ENCODE results near the gene KDM3A. TPM values are rescaled to one million over a fixed set of nuclear protein-coding genes. Genes with fewer than 3 reads are reported as not detected.

The KDM3A gene
- total RNA-seq, 4 donors from 2014 or later = 37.3 to 68.6 (median 52.0) TPM

DNA sequence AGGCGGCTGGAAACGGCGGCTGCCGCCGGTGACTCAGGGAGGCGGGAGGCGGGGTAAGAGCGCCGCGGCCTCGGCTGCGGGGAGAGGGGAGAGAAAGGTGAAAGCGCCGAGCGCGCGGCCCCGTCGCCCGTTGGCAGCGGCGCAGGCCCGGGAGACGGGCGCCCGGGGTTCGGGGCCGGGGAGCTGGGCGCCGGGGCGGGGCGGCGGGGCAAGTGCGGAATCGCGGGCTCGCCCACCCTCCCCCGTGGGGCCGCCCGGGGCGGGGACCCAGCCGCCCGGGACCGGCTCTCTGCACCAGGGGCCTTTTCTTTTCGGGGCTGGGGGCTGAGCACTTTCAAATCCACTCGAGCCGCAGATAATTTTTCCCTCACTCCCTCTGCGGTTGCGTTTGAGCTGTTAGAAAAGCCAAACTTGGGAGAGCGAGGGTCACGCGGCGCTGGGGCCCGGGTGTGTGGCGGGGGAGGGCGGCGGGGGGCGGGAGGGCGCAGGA, 266 bp downstream of the KDM3A start:
- Histone ChIP-seq H3K4me1 (peaks cover 36 to 37% (median 37%) of the 10 kb centered on the region in 4 donors), H3K27ac (replicated peaks in 1 of 4) (peak overlapping the region; percentile 95 to 99 (median 96)), H3K9me3 (peaks cover 0 to 32% (median 22%) of the 10 kb centered on the region in 4 donors), H3K27me3 (no peaks in the 10 kb centered on the region), H3K4me3 (peak overlapping the region; percentile 79 to 90 (median 84)), H3K36me3 (peaks cover 0 to 4% (median 2%) of the 10 kb centered on the region in 4 donors)
- no peak for TF ChIP-seq EP300 (IDR thresholded peaks at IDR 0.05)
- TF ChIP-seq POLR2AphosphoS5 (IDR thresholded peaks at IDR 0.05) = peak in 1 of 2 donors; percentile 97
- intact Hi-C loops (cut with DNase I) = loop anchor here (5.0 to 10.0 kb wide), 3 partner anchors 53 to 244 kb away; partner anchors contain the start of genes IMMT, MRPL35 and RNF103
- no peak for DNase-seq (ENCODE audit: extremely low spot score)
- WGBS = 0% methylated on average over 1 of the region's 59 CpGs

DNA sequence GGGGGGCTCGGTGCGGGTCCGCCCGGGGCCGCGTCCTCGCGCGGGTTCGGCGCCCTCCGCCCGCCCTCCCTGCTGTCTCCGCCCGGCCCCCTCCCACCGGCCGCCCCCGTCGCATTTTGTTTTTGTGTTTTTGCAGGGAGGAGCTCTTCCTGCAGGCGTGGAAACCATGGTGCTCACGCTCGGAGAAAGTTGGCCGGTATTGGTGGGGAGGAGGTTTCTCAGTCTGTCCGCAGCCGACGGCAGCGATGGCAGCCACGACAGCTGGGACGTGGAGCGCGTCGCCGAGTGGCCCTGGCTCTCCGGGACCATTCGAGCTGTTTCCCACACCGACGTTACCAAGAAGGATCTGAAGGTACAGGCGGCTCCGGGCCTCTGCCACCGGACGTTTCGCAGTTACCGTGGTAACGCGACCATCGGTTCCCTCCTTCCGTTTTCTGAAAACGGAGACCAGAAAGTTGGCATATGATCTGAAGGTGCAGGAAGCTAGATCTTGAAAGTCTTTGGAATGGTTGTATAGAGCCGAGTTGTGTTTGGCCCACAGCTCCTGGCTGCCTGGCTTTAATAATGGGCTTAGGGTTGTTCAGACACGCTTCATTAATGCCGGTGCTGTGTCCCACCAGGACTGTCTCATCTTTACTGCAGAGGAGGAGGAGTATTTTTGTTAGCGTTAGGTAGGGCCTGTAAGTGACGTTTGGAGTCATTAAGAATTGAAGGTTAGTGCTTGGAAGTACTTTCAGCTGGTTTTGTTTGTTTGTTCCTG, 891 bp downstream of the KDM3A start:
- intact Hi-C loops (cut with DNase I) = loop anchor here (5.0 to 10.0 kb wide), 3 partner anchors 53 to 245 kb away; partner anchors contain the start of genes IMMT, MRPL35 and RNF103

DNA sequence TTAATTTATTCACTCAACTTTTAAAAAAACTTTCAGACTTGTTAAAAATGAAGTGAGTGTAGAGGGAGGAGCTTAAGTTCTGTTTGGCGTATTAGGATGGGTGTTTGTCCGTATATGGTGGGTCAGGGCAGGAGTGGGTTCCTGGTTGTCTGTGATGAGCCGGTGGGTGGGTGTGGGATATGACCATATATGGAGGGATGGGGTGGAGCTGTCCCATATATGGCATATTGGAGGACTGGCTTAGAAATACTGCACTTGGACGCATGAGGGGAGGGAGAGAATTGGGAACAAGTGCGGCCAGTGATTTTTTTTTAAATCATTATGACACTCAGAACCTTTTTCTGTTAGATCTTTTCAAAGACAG, 1.5 kb downstream of the KDM3A start:
- intact Hi-C loops (cut with DNase I) = loop anchor here (5.0 to 10.0 kb wide), 3 partner anchors 52 to 245 kb away; partner anchors contain the start of genes IMMT, MRPL35 and RNF103

More for the DNA sequence above, 891 bp downstream of the KDM3A start:
- TF ChIP-seq EP300 (IDR thresholded peaks at IDR 0.05) (no peak), POLR2AphosphoS5 (IDR thresholded peaks at IDR 0.05) (peak in 1 of 2 donors; percentile 23)
- H3K36me3 ChIP-seq = peaks cover 0 to 10% (median 4%) of the 10 kb centered on the region in 4 donors
- peak overlapping the region; percentile 79 to 90 (median 84) for H3K4me3 ChIP-seq
- peaks cover 0 to 31% (median 22%) of the 10 kb centered on the region in 4 donors for H3K9me3 ChIP-seq
- H3K27ac ChIP-seq (replicated peaks in 1 of 4) = peak overlapping the region; percentile 95 to 99 (median 96)
- H3K4me1 ChIP-seq = peaks cover 40 to 42% (median 42%) of the 10 kb centered on the region in 4 donors
- 0% methylated on average over 5 of the region's 53 CpGs for WGBS
- no peaks in the 10 kb centered on the region for H3K27me3 ChIP-seq
- DNase-seq (ENCODE audit: extremely low spot score) = no peak

DNA sequence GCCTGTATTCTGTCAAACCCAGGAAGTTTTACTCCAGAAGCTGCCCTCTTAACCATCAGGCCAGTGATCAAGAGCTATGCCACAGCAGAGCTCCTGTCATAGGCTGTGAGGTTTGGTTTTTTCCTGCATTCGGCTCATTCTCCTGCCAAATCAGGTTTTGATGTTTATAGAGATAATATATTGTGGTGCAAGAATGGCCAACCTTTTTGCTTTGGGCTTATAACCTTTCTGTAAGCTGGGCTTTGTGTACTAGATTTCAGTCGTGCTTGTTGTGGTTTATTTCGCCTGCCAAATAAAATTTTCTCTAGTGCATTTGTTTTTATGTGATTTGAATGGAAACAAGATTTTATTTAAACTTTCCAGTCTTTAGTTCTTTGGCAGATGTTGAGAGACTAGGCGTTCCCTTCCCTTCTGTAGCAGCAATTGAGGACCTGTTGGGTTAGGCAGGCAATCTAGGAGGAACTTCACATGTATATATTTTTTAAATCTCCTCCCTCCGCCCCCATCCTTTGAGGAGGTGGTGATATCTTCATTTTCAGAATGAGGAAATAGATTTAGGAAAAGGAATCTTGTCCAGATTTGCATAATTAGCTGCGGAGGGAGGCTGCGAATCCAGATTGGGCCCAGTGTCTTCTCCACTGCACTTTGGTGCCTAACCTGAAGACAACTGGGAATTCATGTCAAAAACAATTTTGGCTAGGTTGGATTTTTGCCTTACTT, 2.6 kb downstream of the KDM3A start:
- WGBS = 75% methylated on average over 7 of the region's 7 CpGs
- peak overlapping the region; percentile 79 to 90 (median 84) for H3K4me3 ChIP-seq
- H3K36me3 ChIP-seq = peaks cover 0 to 10% (median 4%) of the 10 kb centered on the region in 4 donors
- intact Hi-C loops (cut with DNase I) = loop anchor here (5.0 to 10.0 kb wide), 3 partner anchors 51 to 246 kb away; partner anchors contain the start of genes IMMT, MRPL35 and RNF103
- DNase-seq (ENCODE audit: extremely low spot score) = no peak
- no peak for TF ChIP-seq EP300 (IDR thresholded peaks at IDR 0.05)
- TF ChIP-seq POLR2A (IDR thresholded peaks at IDR 0.05; ENCODE audit: low read depth) = no peak
- H3K4me1 ChIP-seq = peaks cover 49 to 59% (median 56%) of the 10 kb centered on the region in 4 donors
- peak overlapping the region; percentile 42 to 99 (median 96) for H3K27ac ChIP-seq (replicated peaks in 1 of 4)
- H3K9me3 ChIP-seq = peaks cover 0 to 21% (median 18%) of the 10 kb centered on the region in 4 donors
- H3K27me3 ChIP-seq = no peaks in the 10 kb centered on the region

More for the DNA sequence above, 1.5 kb downstream of the KDM3A start:
- peak; percentile 97 for DNase-seq (ENCODE audit: extremely low spot score)
- Histone ChIP-seq H3K9me3 (peaks cover 0 to 28% (median 22%) of the 10 kb centered on the region in 4 donors), H3K27me3 (no peaks in the 10 kb centered on the region), H3K36me3 (peaks cover 0 to 10% (median 4%) of the 10 kb centered on the region in 4 donors), H3K27ac (replicated peaks in 1 of 4) (peak overlapping the region; percentile 95 to 99 (median 96)), H3K4me3 (peak overlapping the region; percentile 79 to 90 (median 84)), H3K4me1 (peaks cover 44 to 48% (median 46%) of the 10 kb centered on the region in 4 donors)
- 0% methylated on average over 5 of the region's 5 CpGs for WGBS
- TF ChIP-seq, protein P1, sequence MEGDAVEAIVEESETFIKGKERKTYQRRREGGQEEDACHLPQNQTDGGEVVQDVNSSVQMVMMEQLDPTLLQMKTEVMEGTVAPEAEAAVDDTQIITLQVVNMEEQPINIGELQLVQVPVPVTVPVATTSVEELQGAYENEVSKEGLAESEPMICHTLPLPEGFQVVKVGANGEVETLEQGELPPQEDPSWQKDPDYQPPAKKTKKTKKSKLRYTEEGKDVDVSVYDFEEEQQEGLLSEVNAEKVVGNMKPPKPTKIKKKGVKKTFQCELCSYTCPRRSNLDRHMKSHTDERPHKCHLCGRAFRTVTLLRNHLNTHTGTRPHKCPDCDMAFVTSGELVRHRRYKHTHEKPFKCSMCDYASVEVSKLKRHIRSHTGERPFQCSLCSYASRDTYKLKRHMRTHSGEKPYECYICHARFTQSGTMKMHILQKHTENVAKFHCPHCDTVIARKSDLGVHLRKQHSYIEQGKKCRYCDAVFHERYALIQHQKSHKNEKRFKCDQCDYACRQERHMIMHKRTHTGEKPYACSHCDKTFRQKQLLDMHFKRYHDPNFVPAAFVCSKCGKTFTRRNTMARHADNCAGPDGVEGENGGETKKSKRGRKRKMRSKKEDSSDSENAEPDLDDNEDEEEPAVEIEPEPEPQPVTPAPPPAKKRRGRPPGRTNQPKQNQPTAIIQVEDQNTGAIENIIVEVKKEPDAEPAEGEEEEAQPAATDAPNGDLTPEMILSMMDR (IDR thresholded peaks at IDR 0.05) = peak in 1 of 3 experiments; percentile 16
- TF ChIP-seq EP300 (IDR thresholded peaks at IDR 0.05) (no peak), POLR2AphosphoS5 (IDR thresholded peaks at IDR 0.05) (peak; percentile 65 to 76), POLR2A (IDR thresholded peaks at IDR 0.05; ENCODE audit: low read depth) (no peak)

DNA sequence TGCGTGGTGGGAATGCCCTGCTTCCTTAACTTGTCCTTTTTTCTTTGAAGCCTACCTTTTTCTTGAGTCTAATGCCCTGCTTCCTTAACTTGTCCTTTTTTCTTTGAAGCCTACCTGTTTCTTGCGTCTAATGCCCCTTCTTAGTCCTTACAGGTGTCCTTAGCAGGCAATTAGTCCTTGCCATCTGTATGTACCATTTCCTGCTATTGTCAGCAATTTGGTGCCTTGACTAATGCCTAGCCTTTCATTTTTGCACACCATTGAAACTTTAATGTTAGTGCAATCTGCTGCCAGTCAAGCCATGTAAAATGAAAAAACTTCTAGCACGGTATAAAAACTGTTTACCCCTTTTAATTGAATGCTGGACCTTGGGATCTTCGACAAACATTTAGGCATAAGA, 4.3 kb downstream of the KDM3A start:
- Histone ChIP-seq H3K4me3 (peak overlapping the region in 2 of 4 donors; percentile 5 to 90), H3K27ac (replicated peaks in 1 of 4) (peak overlapping the region in 3 of 4 donors; percentile 95 to 99 (median 98)), H3K4me1 (peaks cover 60 to 73% (median 70%) of the 10 kb centered on the region in 4 donors), H3K27me3 (no peaks in the 10 kb centered on the region), H3K9me3 (peaks cover 0 to 4% (median 2%) of the 10 kb centered on the region in 4 donors), H3K36me3 (peaks cover 4 to 22% (median 15%) of the 10 kb centered on the region in 4 donors)
- WGBS = 67% methylated on average over 4 of the region's 4 CpGs
- TF ChIP-seq, protein P1 (IDR thresholded peaks at IDR 0.05) = no peak
- TF ChIP-seq EP300 (IDR thresholded peaks at IDR 0.05) = no peak
- intact Hi-C loops (cut with DNase I) = loop anchor here (10.0 kb wide), 1 partner anchor 49 kb away; no protein-coding TSS in a partner anchor
- no peak for DNase-seq (ENCODE audit: extremely low spot score)
